Neural cell (in vitro differentiated cells): ENCODE data around the gene CAMK2G. TPM values are rescaled to one million over a fixed set of nuclear protein-coding genes. Genes with fewer than 3 reads are reported as not detected.

Source experiments
- H2AFZ ChIP-seq: fragments of 200-600, 300-800 bp; sonication (generic), shearing (Covaris generic); 2 replicates; pipeline ENCODE4 v1.6.0; 2014; ENCODE audit warnings: low read depth, mild to moderate bottlenecking, antibody characterized with exemption, low read length, moderate library complexity
- H3F3A ChIP-seq: fragments of 200-600 bp; shearing (Covaris generic); 2 replicates; pipeline ENCODE4 v1.6.1; 2016; ENCODE audit warnings: mild to moderate bottlenecking, moderate library complexity, mixed read lengths, antibody characterized with exemption, low read length; ENCODE audit not compliant: insufficient read depth, poor library complexity, severe bottlenecking
- H3K27ac ChIP-seq: fragments of 200-600, 300-800 bp; sonication (generic), shearing (Covaris generic); 2 replicates; pipeline ENCODE4 v1.5.1; 2014; ENCODE audit warnings: mild to moderate bottlenecking, low read length, moderate library complexity
- H3K27me3 ChIP-seq: fragments of 300-800, 200-600 bp; sonication (generic), shearing (Covaris generic); 2 replicates; pipeline ENCODE4 v1.6.0; 2014; ENCODE audit warnings: mild to moderate bottlenecking, low read depth, low read length, moderate library complexity; ENCODE audit not compliant: insufficient read depth
- H3K36me3 ChIP-seq: fragments of 300-800, 200-600 bp; sonication (generic), shearing (Covaris generic); 2 replicates; pipeline ENCODE4 v1.5.1; 2014; ENCODE audit warnings: mild to moderate bottlenecking, antibody characterized with exemption, low read length, moderate library complexity; ENCODE audit not compliant: insufficient read depth
- H3K4me2 ChIP-seq: fragments of 300-800, 200-600 bp; sonication (generic), shearing (Covaris generic); 2 replicates; pipeline ENCODE4 v1.6.0; 2014; ENCODE audit warnings: mild to moderate bottlenecking, low read length
- H3K4me3 ChIP-seq: fragments of 300-800, 200-600 bp; sonication (generic), shearing (Covaris generic); 2 replicates; pipeline ENCODE4 v1.5.1; 2014; ENCODE audit warnings: mild to moderate bottlenecking, low read length, moderate library complexity
- H3K79me2 ChIP-seq: fragments of 200-600 bp; shearing (Covaris generic); replicated peaks from 2 replicates; pipeline ENCODE4 v1.6.0; 2014; ENCODE audit warnings: mild to moderate bottlenecking, low read length, moderate library complexity; ENCODE audit not compliant: insufficient read depth
- H3K9ac ChIP-seq: fragments of 300-800, 200-600 bp; sonication (generic), shearing (Covaris generic); 2 replicates; pipeline ENCODE4 v1.6.1; 2016; ENCODE audit warnings: mild to moderate bottlenecking, low read length, mixed read lengths
- H3K9me2 ChIP-seq: fragments of 200-600 bp; shearing (Covaris generic); 2 replicates; pipeline ENCODE4 v1.6.1; 2016; ENCODE audit warnings: mild to moderate bottlenecking, low read length, mixed read lengths; ENCODE audit not compliant: insufficient read depth
- H3K9me3 ChIP-seq: fragments of 200-600, 300-800 bp; sonication (generic), shearing (Covaris generic); 2 replicates; pipeline ENCODE4 v1.6.1; 2016; ENCODE audit warnings: mild to moderate bottlenecking, mixed run types, low read length, moderate library complexity, mixed read lengths
- H4K20me1 ChIP-seq: fragments of 200-600 bp; shearing (Covaris generic); 2 replicates; pipeline ENCODE4 v1.6.1; 2016; ENCODE audit warnings: mild to moderate bottlenecking, mixed run types; ENCODE audit not compliant: insufficient read depth
- CTCF ChIP-seq: fragments of 450-650 bp; IDR thresholded peaks from 2 replicates; pipeline ENCODE4 v1.5.1; 2014; ENCODE audit warnings: antibody characterized with exemption, mild to moderate bottlenecking, moderate library complexity; ENCODE audit not compliant: poor library complexity, severe bottlenecking
- EP300 ChIP-seq: fragments of 450-650 bp; conservative IDR thresholded peaks from 2 replicates; pipeline ENCODE4 v1.6.1; 2014; ENCODE audit warnings: antibody characterized with exemption, mild to moderate bottlenecking, moderate library complexity; ENCODE audit not compliant: poor library complexity, severe bottlenecking
- EZH2 ChIP-seq: fragments of 200-600, 300-800 bp; shearing (Covaris generic), sonication (generic); IDR thresholded peaks from 2 replicates; pipeline ENCODE4 v1.6.1; 2014; ENCODE audit warnings: antibody characterized with exemption, low read length, borderline replicate concordance, mild to moderate bottlenecking; ENCODE audit not compliant: insufficient read depth, poor library complexity, severe bottlenecking
- MXI1 ChIP-seq: fragments of 450-650 bp; conservative IDR thresholded peaks from 2 replicates; pipeline ENCODE4 v1.6.1; 2014; ENCODE audit warnings: antibody characterized with exemption, mild to moderate bottlenecking; ENCODE audit not compliant: poor library complexity, severe bottlenecking
- POLR2AphosphoS5 ChIP-seq: IDR thresholded peaks from 2 replicates; pipeline ENCODE4 v1.6.1; 2012
- RAD21 ChIP-seq: fragments of 450-650 bp; conservative IDR thresholded peaks from 2 replicates; pipeline ENCODE4 v1.6.1; 2014; ENCODE audit warnings: antibody characterized with exemption, mild to moderate bottlenecking, moderate library complexity
- REST ChIP-seq: IDR thresholded peaks from 2 replicates; pipeline ENCODE4 v1.6.1; 2012; ENCODE audit warnings: borderline replicate concordance
- SMC3 ChIP-seq: fragments of 450-650 bp; conservative IDR thresholded peaks from 2 replicates; pipeline ENCODE4 v1.6.1; 2014; ENCODE audit warnings: antibody characterized with exemption, mild to moderate bottlenecking, moderate library complexity; ENCODE audit not compliant: poor library complexity
- TAF1 ChIP-seq: IDR thresholded peaks from 2 replicates; pipeline ENCODE4 v1.6.1; 2012; ENCODE audit warnings: low read depth
- polyA plus RNA-seq: library from polyadenylated mRNA; depleted of rRNA; stranded (reverse); fragments of >200 nt; gene quantifications from 2 replicates; pipeline ENCODE4 v1.2.3, GENCODE V29; 2014

The CAMK2G gene
- polyA plus RNA-seq, 1 donor from 2014 or later: 55.4 TPM

- no peak for TF ChIP-seq CTCF
Observed at GRCh38 chr10:73780301-73780700, 94.1 kb downstream of the CAMK2G start (continued).

- Histone ChIP-seq H3K9me2 (no peaks in the 10 kb centered on the region), H3K4me2 (no peak overlapping the region), H4K20me1 (no peaks in the 10 kb centered on the region), H3K9me3 (no peaks in the 10 kb centered on the region), H3K27me3 (no peaks in the 10 kb centered on the region), H3K9ac (no peak overlapping the region), H3K27ac (no peak overlapping the region), H3F3A (no peaks in the 10 kb centered on the region), H3K79me2 (peaks cover 47% of the 10 kb centered on the region), H3K36me3 (no peaks in the 10 kb centered on the region), H3K4me3 (no peak overlapping the region), H2AFZ (no peak overlapping the region)
- no peak for TF ChIP-seq EZH2
- no peak for TF ChIP-seq CTCF
- TF ChIP-seq RAD21: no peak
- TF ChIP-seq TAF1: no peak
- TF ChIP-seq REST: no peak
- no peak for TF ChIP-seq SMC3
- no peak for TF ChIP-seq MXI1
- no peak for TF ChIP-seq EP300
- no peak for TF ChIP-seq POLR2AphosphoS5
Observed at GRCh38 chr10:73779539-73780197, 94.7 kb downstream of the CAMK2G start.

GRCh38 chr10:73779018-73779417, 95.3 kb downstream of the CAMK2G start:
- Histone ChIP-seq H4K20me1 (no peaks in the 10 kb centered on the region), H3K9me3 (no peaks in the 10 kb centered on the region), H3K79me2 (peaks cover 51% of the 10 kb centered on the region), H3K4me3 (no peak overlapping the region), H3K27me3 (no peaks in the 10 kb centered on the region), H3K9me2 (no peaks in the 10 kb centered on the region), H3K4me2 (no peak overlapping the region), H3K27ac (no peak overlapping the region), H3K36me3 (no peaks in the 10 kb centered on the region), H3K9ac (no peak overlapping the region), H2AFZ (no peak overlapping the region), H3F3A (no peaks in the 10 kb centered on the region)
- TF ChIP-seq CTCF: no peak
- no peak for TF ChIP-seq RAD21
- no peak for TF ChIP-seq POLR2AphosphoS5
- TF ChIP-seq EP300: no peak
- TF ChIP-seq MXI1: no peak
- no peak for TF ChIP-seq EZH2
- no peak for TF ChIP-seq REST
- no peak for TF ChIP-seq SMC3
- TF ChIP-seq TAF1: no peak
